HCT116 (cell line): Measurements from ENCODE around the gene APLN. TPM values are rescaled to one million over a fixed set of nuclear protein-coding genes. Genes with fewer than 3 reads are reported as not detected.

ENCODE experiments used
- ATAC-seq: fragments of 200-7000 bp; cut with Tn5 transposase; 2 replicates; pipeline ENCODE4 v1.9.1; 2020; ENCODE audit warnings: mild to moderate bottlenecking, moderate library complexity
- BruUV-seq: library from RNA; stranded (reverse); fragments of 400-500 nt; replicated peaks from 2 replicates; lab custom pipeline; 2021; lab: Mats Ljungman, UMichigan
- CTCF ChIA-PET: fragments of 300-600 bp; sonication (Branson Sonifier 250); formaldehyde crosslinking; loops from one replicate; lab custom pipeline; 2021; ENCODE audit warnings: antibody characterized with exemption; lab: Charles Lee
- POLR2A ChIA-PET: fragments of 300-600, 350-600 bp; sonication (Branson Sonifier 250); formaldehyde crosslinking; loops from one replicate; lab custom pipeline; 2021; ENCODE audit warnings: antibody characterized with exemption; lab: Charles Lee
- RAD21 ChIA-PET, 2 experiments: fragments of 300-600 bp; sonication (Branson Sonifier 250); formaldehyde crosslinking; loops; one replicate each; lab custom pipeline; 2023; ENCODE audit warnings: low total read pairs in 2 of 2; ENCODE audit not compliant: uncharacterized antibody in 2 of 2, unreplicated experiment in 2 of 2, low non-redundant PET in 1 of 2; lab: Charles Lee
- DNase-seq: peaks from one replicate; pipeline ENCODE4 v3.0.0-alpha.2; 2010; ENCODE audit warnings: low read depth, low spot score
- H2AFZ ChIP-seq: fragments of 200-600 bp; shearing (Covaris generic), sonication (generic); 2 replicates; pipeline ENCODE4 v1.6.1; 2017; ENCODE audit warnings: low read depth, mixed run types, mixed read lengths, antibody characterized with exemption, low read length; ENCODE audit not compliant: poor library complexity, severe bottlenecking
- H3K27ac ChIP-seq: 2 replicates; pipeline ENCODE4 v1.5.1; 2012; ENCODE audit warnings: low read depth, low read length
- H3K27me3 ChIP-seq: fragments of 200-600 bp; sonication (generic); 2 replicates; pipeline ENCODE4 v1.6.1; 2016; ENCODE audit warnings: mixed run types, low read length, mixed read lengths; ENCODE audit not compliant: insufficient read depth
- H3K36me3 ChIP-seq, 2 experiments: fragments of 200-500 bp in 1 of 2; fragments of 200-600 bp in 1 of 2; sonication (Bioruptor generic) in 1 of 2; sonication (generic) in 1 of 2; 2 replicates each; pipeline versions ENCODE4 v1.5.1 to v1.6.1; 2014 to 2016; ENCODE audit warnings: low read length in 2 of 2, inconsistent platforms in 1 of 2, mixed read lengths in 1 of 2, mixed run types in 1 of 2; ENCODE audit not compliant: insufficient read depth in 2 of 2, control insufficient read depth in 1 of 2
- H3K4me1 ChIP-seq, 2 experiments: fragments of 200-600 bp in 1 of 2; sonication (generic) in 1 of 2; 2 replicates each; pipeline versions ENCODE4 v1.5.1 to v1.6.1; 2012 to 2017; ENCODE audit warnings: low read length in 2 of 2, inconsistent platforms in 1 of 2, mild to moderate bottlenecking in 1 of 2, mixed read lengths in 1 of 2, mixed run types in 1 of 2, moderate library complexity in 1 of 2; ENCODE audit not compliant: insufficient read depth in 2 of 2, control insufficient read depth in 1 of 2
- H3K4me2 ChIP-seq: fragments of 200-600 bp; sonication (generic); 2 replicates; pipeline ENCODE4 v1.6.1; 2017; ENCODE audit warnings: mixed run types, low read length, mixed read lengths
- H3K4me3 ChIP-seq, 2 experiments: fragments of 200-600 bp in 1 of 2; sonication (generic) in 1 of 2; replicated peaks in 1 of 2; 2 replicates each; pipeline ENCODE4 v1.5.1; 2011 to 2016; ENCODE audit warnings: low read length in 2 of 2, control low read depth in 1 of 2, low read depth in 1 of 2, mild to moderate bottlenecking in 1 of 2, mixed read lengths in 1 of 2, mixed run types in 1 of 2
- H3K79me2 ChIP-seq: fragments of 200-600 bp; sonication (generic); 2 replicates; pipeline ENCODE4 v1.6.1; 2017; ENCODE audit warnings: mild to moderate bottlenecking, mixed run types, low read length, moderate library complexity, mixed read lengths; ENCODE audit not compliant: insufficient read depth
- H3K9ac ChIP-seq: fragments of 200-600 bp; sonication (generic); 2 replicates; pipeline ENCODE4 v1.6.1; 2016; ENCODE audit warnings: low read length, mixed read lengths
- H3K9me2 ChIP-seq: fragments of 200-600 bp; sonication (generic), shearing (Covaris generic); 2 replicates; pipeline ENCODE4 v1.6.1; 2017; ENCODE audit warnings: mixed run types, mild to moderate bottlenecking, moderate library complexity; ENCODE audit not compliant: insufficient read depth
- H3K9me3 ChIP-seq, 2 experiments: fragments of 200-500 bp in 1 of 2; fragments of 200-600 bp in 1 of 2; sonication (Bioruptor generic) in 1 of 2; sonication (generic) in 1 of 2; 2 replicates each; pipeline ENCODE4 v1.6.1; 2014 to 2017; ENCODE audit warnings: low read length in 2 of 2, mixed read lengths in 2 of 2, inconsistent platforms in 1 of 2, low read depth in 1 of 2, mild to moderate bottlenecking in 1 of 2, mixed run types in 1 of 2, moderate library complexity in 1 of 2; ENCODE audit not compliant: control insufficient read depth in 1 of 2, insufficient read depth in 1 of 2
- H4K20me1 ChIP-seq: fragments of 200-600 bp; sonication (generic), shearing (Covaris generic); 2 replicates; pipeline ENCODE4 v1.6.1; 2017; ENCODE audit warnings: mixed run types, mild to moderate bottlenecking, moderate library complexity; ENCODE audit not compliant: insufficient read depth
- ATF3 ChIP-seq: IDR thresholded peaks from 2 replicates; pipeline ENCODE4 v1.6.1; 2012
- CEBPB ChIP-seq: IDR thresholded peaks from 2 replicates; pipeline ENCODE4 v1.6.1; 2012; ENCODE audit warnings: low read depth
- CTCF ChIP-seq, 3 experiments: fragments of 200-600 bp in 1 of 3; sonication (generic) in 1 of 3; IDR thresholded peaks in 2 of 3; conservative IDR thresholded peaks in 1 of 3; 2 replicates each; pipeline ENCODE4 v1.5.1; 2012 to 2017; ENCODE audit warnings: low read depth in 2 of 3, low read length in 2 of 3, antibody characterized with exemption in 1 of 3, borderline replicate concordance in 1 of 3, control low read depth in 1 of 3, mild to moderate bottlenecking in 1 of 3, mixed read lengths in 1 of 3, mixed run types in 1 of 3, moderate library complexity in 1 of 3; ENCODE audit not compliant: insufficient read depth in 1 of 3
- ELF1 ChIP-seq: IDR thresholded peaks from 2 replicates; pipeline ENCODE4 v1.6.1; 2012; ENCODE audit warnings: low read depth, borderline replicate concordance
- EZH2 ChIP-seq: fragments of 200-600 bp; sonication (generic); IDR thresholded peaks from 2 replicates; pipeline ENCODE4 v1.6.1; 2017; ENCODE audit warnings: antibody characterized with exemption, mixed run types
- FOSL1 ChIP-seq: IDR thresholded peaks from 2 replicates; pipeline ENCODE4 v1.6.1; 2012; ENCODE audit warnings: low read depth
- JUND ChIP-seq: IDR thresholded peaks from 2 replicates; pipeline ENCODE4 v1.6.1; 2012
- MAX ChIP-seq: IDR thresholded peaks from 2 replicates; pipeline ENCODE4 v1.6.1; 2012
- POLR2A ChIP-seq: IDR thresholded peaks from 2 replicates; pipeline ENCODE4 v1.7.0; 2011; ENCODE audit warnings: borderline replicate concordance; ENCODE audit not compliant: insufficient read depth, insufficient read length; ENCODE audit errors: extremely low read depth
- POLR2AphosphoS5 ChIP-seq: IDR thresholded peaks from 2 replicates; pipeline ENCODE4 v1.6.1; 2011; ENCODE audit warnings: mild to moderate bottlenecking, low read depth, low read length, moderate library complexity
- SIN3A ChIP-seq: IDR thresholded peaks from 2 replicates; pipeline ENCODE4 v1.6.1; 2012; ENCODE audit warnings: low read depth
- SP1 ChIP-seq: IDR thresholded peaks from 2 replicates; pipeline ENCODE4 v1.6.1; 2012; ENCODE audit warnings: low read depth
- SRF ChIP-seq: IDR thresholded peaks from 2 replicates; pipeline ENCODE4 v1.6.1; 2012; ENCODE audit warnings: low read depth
- TCF7L2 ChIP-seq: IDR thresholded peaks from 2 replicates; pipeline ENCODE4 v1.7.0; 2011; ENCODE audit warnings: borderline replicate concordance, inconsistent platforms; ENCODE audit not compliant: insufficient read depth, insufficient read length; ENCODE audit errors: extremely low read depth
- YY1 ChIP-seq: IDR thresholded peaks from 2 replicates; pipeline ENCODE4 v1.6.1; 2011; ENCODE audit warnings: low read length, low read depth, moderate library complexity, mild to moderate bottlenecking; ENCODE audit not compliant: insufficient replicate concordance; ENCODE audit errors: extremely low read depth
- ZFX ChIP-seq: fragments of 450-650 bp; IDR thresholded peaks from 2 replicates; pipeline ENCODE4 v1.6.1; 2017
- intact Hi-C: fragments of 100-400 bp; cut with micrococcal nuclease; formaldehyde crosslinking; loops from 2 replicates; pipeline ENCODE4 v1.10.0; 2022
- total RNA-seq: library from RNA; stranded (reverse); gene quantifications from one replicate; pipeline ENCODE4 v1.2.1, GENCODE V29; 2021; ENCODE audit not compliant: unreplicated experiment

APLN gene
- total RNA-seq, 1 experiment from 2014 or later = 0.22 TPM

- no peak for DNase-seq
- ChIA-PET POLR2A (no interaction called here), RAD21 (interaction anchor here in 1 of 2 experiments (0.6 kb wide), 1 partner anchor 13 kb away, joined by 3 read pairs; no protein-coding TSS in a partner anchor), CTCF (no interaction called here)
- Histone ChIP-seq H3K27ac (no peak overlapping the region), H3K9me3 (no peaks in the 10 kb centered on the region), H3K36me3 (no peaks in the 10 kb centered on the region), H3K27me3 (no peaks in the 10 kb centered on the region), H3K4me1 (peaks cover 0 to 6% of the 10 kb centered on the region in 2 experiments; a peak in 1 of 4 replicates), H3K4me2 (no peak overlapping the region), H4K20me1 (no peaks in the 10 kb centered on the region), H3K9ac (no peak overlapping the region), H2AFZ (no peak overlapping the region), H3K9me2 (no peaks in the 10 kb centered on the region), H3K79me2 (no peaks in the 10 kb centered on the region), H3K4me3 (no peak overlapping the region)
- no TSS peak for BruUV-seq
- intact Hi-C loops = no loop called here
- no peak for ATAC-seq
- no peak for TF ChIP-seq TCF7L2
- TF ChIP-seq FOSL1 = no peak
- no peak for TF ChIP-seq YY1
- TF ChIP-seq ZFX = no peak
- no peak for TF ChIP-seq MAX
- no peak for TF ChIP-seq POLR2A
- TF ChIP-seq CTCF (IDR thresholded peaks at IDR 0.05 in 2 of 3, conservative IDR thresholded peaks at IDR 0.05 in 1 of 3; ENCODE audit: borderline replicate concordance in 1 of 3, insufficient read depth in 1 of 3, low read depth in 2 of 3, low read length in 2 of 3) = no peak
- no peak for TF ChIP-seq SIN3A
- no peak for TF ChIP-seq SRF
- no peak for TF ChIP-seq EZH2
- TF ChIP-seq POLR2AphosphoS5 = no peak
- no peak for TF ChIP-seq SP1
- TF ChIP-seq ATF3 = no peak
- TF ChIP-seq ELF1 = no peak
- no peak for TF ChIP-seq CEBPB
- TF ChIP-seq JUND = no peak
Measured at GRCh38 chrX:129695937-129696336, 41.2 kb upstream of the APLN start.
